Measurements from ENCODE around the gene ZNF320. TPM values are rescaled to one million over a fixed set of nuclear protein-coding genes. Genes with fewer than 3 reads are reported as not detected.

Gene ZNF320
- total RNA-seq, 1 experiment from 2014 or later: 26.1 TPM

DNA sequence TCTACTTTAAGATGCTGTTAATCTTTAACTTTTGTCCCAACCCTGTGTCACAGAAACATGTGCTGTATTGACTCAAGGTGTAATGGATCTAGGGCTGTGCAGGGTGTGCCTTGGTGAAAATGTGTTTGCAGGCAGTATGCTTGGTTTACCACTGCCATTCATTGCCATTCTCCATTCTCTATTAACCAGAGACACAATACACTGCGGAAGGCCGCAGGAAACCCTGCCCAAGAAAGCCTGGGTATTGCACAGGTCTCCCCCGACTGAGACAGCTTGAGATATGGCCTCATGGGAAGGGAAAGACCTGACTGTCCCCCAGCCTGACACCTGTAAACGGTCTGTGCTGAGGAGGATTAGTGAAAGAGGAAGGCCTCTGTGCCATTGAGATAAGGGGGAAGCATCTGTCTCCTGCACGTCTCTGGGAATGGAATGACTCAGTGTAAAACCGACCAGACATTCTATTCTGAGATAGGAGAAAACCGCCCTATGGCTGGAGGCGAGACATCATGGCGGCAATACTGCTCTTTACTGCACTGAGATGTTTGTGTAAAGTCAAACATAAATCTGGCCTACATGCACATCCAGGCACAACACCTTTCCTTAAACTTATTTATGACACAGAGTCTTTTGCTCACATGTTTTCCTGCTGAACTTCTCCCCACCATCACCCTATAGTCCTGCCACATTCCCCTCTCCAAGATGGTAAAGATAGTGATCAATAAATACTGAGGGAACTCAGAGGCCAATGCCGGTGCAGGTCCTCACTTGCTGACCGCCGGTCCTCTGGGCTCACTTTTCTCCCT lies 38.9 kb upstream of the ZNF320 start:
- Mint-ChIP-seq H3K27me3 (ENCODE audit: low read depth) (no peaks in the 10 kb centered on the region; the same call in 1 of the 2 replicates), H3K4me1 (peaks cover 12 to 18% of the 10 kb centered on the region in 2 experiments), H3K36me3 (ENCODE audit: insufficient read depth in 1 of 3, low read depth in 3 of 3) (peaks cover 14 to 50% (median 39%) of the 10 kb centered on the region in 3 experiments; a peak in 6 of 7 replicates), H3K9me3 (no peaks in the 10 kb centered on the region), H3K4me3 (no peak overlapping the region), H3K27ac (0 out of 7 replicates have a peak overlapping the region, but pooled peaks of 1 of the 3 experiments have one; percentile 12)
- Histone ChIP-seq H2AK5ac (ENCODE audit: insufficient read length, low read length) (no peak overlapping the region), H2BK20ac (ENCODE audit: low read depth, low read length, poor library complexity, severe bottlenecking) (no peak overlapping the region), H3K4me2 (ENCODE audit: insufficient read depth, insufficient read length, low read length) (no peak overlapping the region), H3K18ac (ENCODE audit: insufficient read length, low read depth, low read length) (no peak overlapping the region), H2AFZ (ENCODE audit: low read length) (no peak overlapping the region), H2BK12ac (ENCODE audit: insufficient read length, low read depth, low read length) (no peak overlapping the region), H3K23me2 (ENCODE audit: insufficient read length, low read depth, low read length, poor library complexity, severe bottlenecking) (no peaks in the 10 kb centered on the region), H2BK120ac (ENCODE audit: low read depth, low read length, poor library complexity, severe bottlenecking) (no peak overlapping the region), H3K9me3 (ENCODE audit: control insufficient read depth, low read depth, low read length) (no peaks in the 10 kb centered on the region), H4K91ac (ENCODE audit: insufficient read length, low read depth, low read length) (no peak overlapping the region), H4K5ac (ENCODE audit: insufficient read length, low read depth, low read length) (no peak overlapping the region), H3K14ac (ENCODE audit: insufficient read depth, low read length) (no peak overlapping the region), H3K23ac (ENCODE audit: insufficient read length, low read depth, low read length) (no peak overlapping the region), H3K27me3 (ENCODE audit: insufficient read depth, low read length) (no peaks in the 10 kb centered on the region), H3K56ac (ENCODE audit: insufficient read length, low read depth, low read length) (no peak overlapping the region), H4K8ac (replicated peaks; ENCODE audit: insufficient read length, low read depth, low read length) (no peak overlapping the region), H3K27ac (ENCODE audit: insufficient read length, low read depth, low read length) (no peak overlapping the region), H4K20me1 (ENCODE audit: control insufficient read depth, insufficient read depth, insufficient read length) (no peaks in the 10 kb centered on the region), H3K9ac (ENCODE audit: extremely low read depth, insufficient read length, low read length) (no peak overlapping the region), H2BK15ac (ENCODE audit: low read depth, low read length) (no peak overlapping the region), H3K79me2 (ENCODE audit: insufficient read depth, low read length) (peaks cover 6% of the 10 kb centered on the region; the same call in 1 of the 2 replicates), H3T11ph (ENCODE audit: low read length) (no peak overlapping the region), H2BK5ac (ENCODE audit: insufficient read length, low read length) (no peak overlapping the region), H3K4ac (ENCODE audit: low read depth, low read length) (no peak overlapping the region), H3K79me1 (ENCODE audit: insufficient read depth, low read depth, low read length, poor library complexity, severe bottlenecking) (peaks cover 6% of the 10 kb centered on the region), H3K4me1 (ENCODE audit: insufficient read depth, low read length) (no peaks in the 10 kb centered on the region)
- no CpG with 5 or more reads among the region's 12 CpGs for WGBS (ENCODE audit: extremely low coverage, insufficient read length, low lambda C conversion rate)
- TF ChIP-seq, protein P1, sequence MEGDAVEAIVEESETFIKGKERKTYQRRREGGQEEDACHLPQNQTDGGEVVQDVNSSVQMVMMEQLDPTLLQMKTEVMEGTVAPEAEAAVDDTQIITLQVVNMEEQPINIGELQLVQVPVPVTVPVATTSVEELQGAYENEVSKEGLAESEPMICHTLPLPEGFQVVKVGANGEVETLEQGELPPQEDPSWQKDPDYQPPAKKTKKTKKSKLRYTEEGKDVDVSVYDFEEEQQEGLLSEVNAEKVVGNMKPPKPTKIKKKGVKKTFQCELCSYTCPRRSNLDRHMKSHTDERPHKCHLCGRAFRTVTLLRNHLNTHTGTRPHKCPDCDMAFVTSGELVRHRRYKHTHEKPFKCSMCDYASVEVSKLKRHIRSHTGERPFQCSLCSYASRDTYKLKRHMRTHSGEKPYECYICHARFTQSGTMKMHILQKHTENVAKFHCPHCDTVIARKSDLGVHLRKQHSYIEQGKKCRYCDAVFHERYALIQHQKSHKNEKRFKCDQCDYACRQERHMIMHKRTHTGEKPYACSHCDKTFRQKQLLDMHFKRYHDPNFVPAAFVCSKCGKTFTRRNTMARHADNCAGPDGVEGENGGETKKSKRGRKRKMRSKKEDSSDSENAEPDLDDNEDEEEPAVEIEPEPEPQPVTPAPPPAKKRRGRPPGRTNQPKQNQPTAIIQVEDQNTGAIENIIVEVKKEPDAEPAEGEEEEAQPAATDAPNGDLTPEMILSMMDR (conservative IDR thresholded peaks at IDR 0.05): no peak
- no peak for DNase-seq
